H1 (cell line): ENCODE data around the gene ACTA2.

Source experiments
- EP300 ChIP-seq, 2 experiments: IDR thresholded peaks; 1 replicate in 1 of 2; 2 replicates in 1 of 2; pipeline ENCODE4 v1.6.1; 2011 to 2012; ENCODE audit warnings: low read depth in 2 of 2, low read length in 2 of 2, mild to moderate bottlenecking in 2 of 2, borderline replicate concordance in 1 of 2, inconsistent platforms in 1 of 2, moderate library complexity in 1 of 2
- EZH2 ChIP-seq: fragments of 200-600 bp; sonication (generic); IDR thresholded peaks from 2 replicates; pipeline ENCODE4 v1.7.1; 2012; ENCODE audit warnings: low read depth, mild to moderate bottlenecking, moderate library complexity, low read length, inconsistent platforms; ENCODE audit not compliant: severe bottlenecking
- JUND ChIP-seq: IDR thresholded peaks from 2 replicates; pipeline ENCODE4 v1.6.1; 2011; ENCODE audit warnings: mild to moderate bottlenecking, improper control_type of control experiment, low read length
- KDM1A ChIP-seq: fragments of 200-600, 300-600 bp; sonication (generic); IDR thresholded peaks from 2 replicates; pipeline ENCODE4 v1.7.1; 2016; ENCODE audit warnings: mild to moderate bottlenecking, low read length, borderline replicate concordance
- POLR2A ChIP-seq, 2 experiments: IDR thresholded peaks; 1 replicate in 1 of 2; 2 replicates in 1 of 2; pipeline ENCODE4 v1.6.1; 2011; ENCODE audit warnings: low read depth in 2 of 2, low read length in 2 of 2, mild to moderate bottlenecking in 2 of 2; ENCODE audit errors: control extremely low read depth in 1 of 2
- RAD21 ChIP-seq, 2 experiments: IDR thresholded peaks in 1 of 2; conservative IDR thresholded peaks in 1 of 2; 2 replicates each; pipeline ENCODE4 v1.6.1; 2011; ENCODE audit warnings: low read depth in 2 of 2, low read length in 2 of 2, improper control_type of control experiment in 1 of 2, inconsistent platforms in 1 of 2, mild to moderate bottlenecking in 1 of 2, moderate library complexity in 1 of 2
- RXRA ChIP-seq: IDR thresholded peaks from 2 replicates; pipeline ENCODE4 v1.6.1; 2011; ENCODE audit warnings: low read depth, mild to moderate bottlenecking, low read length, moderate library complexity; ENCODE audit not compliant: insufficient read depth
- SAP30 ChIP-seq: fragments of 300-600 bp; sonication (generic); IDR thresholded peaks from 2 replicates; pipeline ENCODE4 v1.7.1; 2012; ENCODE audit warnings: low read length, moderate library complexity, mild to moderate bottlenecking, inconsistent platforms; ENCODE audit not compliant: insufficient read depth, insufficient replicate concordance
- SRF ChIP-seq: IDR thresholded peaks from 2 replicates; pipeline ENCODE4 v1.6.1; 2011; ENCODE audit warnings: mild to moderate bottlenecking, low read depth, low read length, moderate library complexity
- YY1 ChIP-seq: IDR thresholded peaks from 2 replicates; pipeline ENCODE4 v1.6.1; 2011; ENCODE audit warnings: low read depth, mild to moderate bottlenecking, low read length
- ZNF274 ChIP-seq: IDR thresholded peaks from 2 replicates; pipeline ENCODE4 v1.7.0; 2012; ENCODE audit warnings: low read length, borderline replicate concordance; ENCODE audit errors: extremely low read depth
- TF ChIP-seq, protein P1 (sequence below), 3 experiments: IDR thresholded peaks; 1 replicate in 2 of 3; 2 replicates in 1 of 3; pipeline versions ENCODE4 v1.5.1 to v1.6.1; 2011; ENCODE audit warnings: low read length in 3 of 3, mild to moderate bottlenecking in 3 of 3, inconsistent platforms in 2 of 3, low read depth in 1 of 3, moderate library complexity in 1 of 3; ENCODE audit not compliant: insufficient read depth in 1 of 3; ENCODE audit errors: control extremely low read depth in 1 of 3
- TF ChIP-seq, protein P2 (sequence below): IDR thresholded peaks from 2 replicates; pipeline ENCODE4 v1.6.1; 2011; ENCODE audit warnings: low read depth, mild to moderate bottlenecking, low read length; ENCODE audit not compliant: insufficient read depth
- TF ChIP-seq, protein P3 (sequence below): IDR thresholded peaks from 2 replicates; pipeline ENCODE4 v1.6.1; 2012; ENCODE audit warnings: inconsistent platforms

DNA sequence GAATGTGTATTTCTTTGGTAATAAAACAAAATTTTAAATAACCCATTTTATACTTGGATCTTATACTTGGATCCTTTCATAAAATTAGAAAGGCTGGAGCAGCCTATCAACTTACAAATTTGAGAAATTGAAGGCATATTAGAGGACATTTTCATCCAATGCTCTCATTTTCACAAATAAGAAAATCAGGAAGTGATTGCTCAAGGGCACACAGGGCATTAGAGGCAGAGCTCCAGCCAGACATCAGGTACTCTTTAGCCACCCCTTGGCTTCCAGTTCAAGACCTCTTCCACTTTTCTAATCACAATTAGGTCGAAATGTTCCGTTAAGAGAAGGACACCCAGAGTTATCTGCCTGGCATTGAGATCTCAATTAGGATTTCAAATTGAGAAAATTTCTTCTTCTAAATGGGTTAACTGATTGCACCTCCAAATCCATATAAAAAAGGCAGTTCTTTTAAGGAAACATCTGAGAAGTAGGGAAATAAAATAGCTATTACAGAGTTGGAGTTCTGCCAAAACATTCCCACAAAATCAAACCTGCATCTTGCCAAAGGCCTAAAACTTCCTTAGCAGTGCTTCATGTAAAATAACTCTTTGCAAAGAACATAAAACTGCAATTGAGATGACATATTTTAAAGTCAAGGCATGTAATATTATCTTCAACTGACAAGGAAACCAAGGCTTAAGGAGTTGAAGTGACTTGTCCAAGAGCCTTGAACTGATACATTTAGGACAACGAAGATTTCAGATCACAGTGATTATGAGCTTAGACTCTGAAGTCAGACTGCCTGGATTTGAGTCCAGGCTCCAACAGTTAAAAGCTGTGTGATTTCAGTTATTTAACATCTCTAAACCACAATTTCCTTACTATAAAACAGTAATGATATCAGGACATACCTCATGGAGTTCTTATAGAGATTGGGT, 2.4 kb downstream of the ACTA2 start:
- TF ChIP-seq, protein P1, sequence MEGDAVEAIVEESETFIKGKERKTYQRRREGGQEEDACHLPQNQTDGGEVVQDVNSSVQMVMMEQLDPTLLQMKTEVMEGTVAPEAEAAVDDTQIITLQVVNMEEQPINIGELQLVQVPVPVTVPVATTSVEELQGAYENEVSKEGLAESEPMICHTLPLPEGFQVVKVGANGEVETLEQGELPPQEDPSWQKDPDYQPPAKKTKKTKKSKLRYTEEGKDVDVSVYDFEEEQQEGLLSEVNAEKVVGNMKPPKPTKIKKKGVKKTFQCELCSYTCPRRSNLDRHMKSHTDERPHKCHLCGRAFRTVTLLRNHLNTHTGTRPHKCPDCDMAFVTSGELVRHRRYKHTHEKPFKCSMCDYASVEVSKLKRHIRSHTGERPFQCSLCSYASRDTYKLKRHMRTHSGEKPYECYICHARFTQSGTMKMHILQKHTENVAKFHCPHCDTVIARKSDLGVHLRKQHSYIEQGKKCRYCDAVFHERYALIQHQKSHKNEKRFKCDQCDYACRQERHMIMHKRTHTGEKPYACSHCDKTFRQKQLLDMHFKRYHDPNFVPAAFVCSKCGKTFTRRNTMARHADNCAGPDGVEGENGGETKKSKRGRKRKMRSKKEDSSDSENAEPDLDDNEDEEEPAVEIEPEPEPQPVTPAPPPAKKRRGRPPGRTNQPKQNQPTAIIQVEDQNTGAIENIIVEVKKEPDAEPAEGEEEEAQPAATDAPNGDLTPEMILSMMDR (IDR thresholded peaks at IDR 0.05; ENCODE audit: control extremely low read depth in 1 of 3, insufficient read depth in 1 of 3, low read depth in 1 of 3, low read length in 3 of 3), result no peak
- TF ChIP-seq, protein P2, sequence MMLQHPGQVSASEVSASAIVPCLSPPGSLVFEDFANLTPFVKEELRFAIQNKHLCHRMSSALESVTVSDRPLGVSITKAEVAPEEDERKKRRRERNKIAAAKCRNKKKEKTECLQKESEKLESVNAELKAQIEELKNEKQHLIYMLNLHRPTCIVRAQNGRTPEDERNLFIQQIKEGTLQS, result no peak
- TF ChIP-seq, protein P3, sequence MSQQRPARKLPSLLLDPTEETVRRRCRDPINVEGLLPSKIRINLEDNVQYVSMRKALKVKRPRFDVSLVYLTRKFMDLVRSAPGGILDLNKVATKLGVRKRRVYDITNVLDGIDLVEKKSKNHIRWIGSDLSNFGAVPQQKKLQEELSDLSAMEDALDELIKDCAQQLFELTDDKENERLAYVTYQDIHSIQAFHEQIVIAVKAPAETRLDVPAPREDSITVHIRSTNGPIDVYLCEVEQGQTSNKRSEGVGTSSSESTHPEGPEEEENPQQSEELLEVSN, result no peak
- no peak for TF ChIP-seq KDM1A
- TF ChIP-seq POLR2A (IDR thresholded peaks at IDR 0.05; ENCODE audit: control extremely low read depth in 1 of 2, low read depth in 2 of 2, low read length in 2 of 2), result no peak
- no peak for TF ChIP-seq JUND
- no peak for TF ChIP-seq EZH2
- no peak for TF ChIP-seq RAD21 (IDR thresholded peaks at IDR 0.05 in 1 of 2, conservative IDR thresholded peaks at IDR 0.05 in 1 of 2; ENCODE audit: low read depth in 2 of 2, low read length in 2 of 2)
- no peak for TF ChIP-seq EP300 (IDR thresholded peaks at IDR 0.05; ENCODE audit: borderline replicate concordance in 1 of 2, low read depth in 2 of 2, low read length in 2 of 2)
- TF ChIP-seq RXRA, result no peak
- TF ChIP-seq ZNF274, result no peak
- TF ChIP-seq SRF, result no peak
- no peak for TF ChIP-seq YY1
- no peak for TF ChIP-seq SAP30
